Ovary (tissue), 3 donors: ENCODE measurements around the gene ABCF3.

Source experiments
- CTCF ChIP-seq, 3 donors: fragments of 450-650 bp in 2 of 3; fragments of 200-600 bp in 1 of 3; IDR thresholded peaks; one replicate each; pipeline versions ENCODE4 v1.5.1 to v1.8.0; 2016 to 2022; ENCODE audit warnings: antibody characterized with exemption in 3 of 3, mild to moderate bottlenecking in 1 of 3
- POLR2A ChIP-seq: fragments of 450-650 bp; IDR thresholded peaks from one replicate; pipeline ENCODE4 v1.6.1; 2017; ENCODE audit warnings: antibody characterized with exemption, mild to moderate bottlenecking, moderate library complexity
- donor health status: DM: no; HTN: no; CAD: no.

DNA sequence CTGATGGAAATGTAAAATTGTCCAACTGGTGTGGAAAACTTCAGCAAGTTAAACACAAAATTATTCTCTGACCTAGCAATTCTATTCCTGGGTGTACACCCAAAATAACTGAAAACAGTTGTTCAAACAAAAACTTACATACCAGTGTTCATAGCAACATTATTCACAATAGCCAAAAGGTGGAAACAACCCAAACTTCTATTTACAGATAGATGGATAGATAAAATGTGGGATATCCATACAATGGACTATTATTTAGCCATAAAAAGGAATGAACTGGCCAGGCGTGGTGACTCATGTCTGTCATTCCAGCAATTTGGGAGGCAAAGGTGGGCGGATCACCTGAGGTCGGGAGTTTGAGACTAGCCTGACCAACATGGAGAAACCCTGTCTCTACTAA, 36.5 kb downstream of the ABCF3 start:
- no peak for TF ChIP-seq POLR2A
- TF ChIP-seq CTCF (IDR thresholded peaks at IDR 0.05) = no peak
